OCI-M1 (cell line): ENCODE measurements around the gene SIRPB2.

Experiments used
- DNase-seq: peaks from one replicate; lab custom pipeline; 2025; lab: John Stamatoyannopoulos, UW

SIRPB2 gene

DNA sequence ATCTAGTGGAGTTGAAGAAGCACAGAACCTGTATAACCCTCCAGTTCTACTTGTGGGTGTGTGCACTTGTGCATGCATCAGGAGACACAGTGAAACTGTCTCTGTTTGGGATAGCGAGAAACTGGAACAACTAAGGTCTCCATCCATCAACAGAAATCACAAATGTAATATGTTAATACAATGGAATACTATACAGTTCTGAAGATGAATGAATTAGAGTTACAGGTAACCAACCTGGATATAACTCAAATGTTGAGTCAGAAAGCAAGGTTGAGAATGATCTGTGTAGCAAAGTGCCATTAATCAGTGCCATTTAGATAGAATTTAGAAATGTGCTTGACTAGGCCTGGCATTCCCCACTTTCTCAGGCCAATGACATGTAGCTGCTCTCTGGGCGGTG is 20.0 kb downstream of the SIRPB2 start:
- no peak for DNase-seq

DNA sequence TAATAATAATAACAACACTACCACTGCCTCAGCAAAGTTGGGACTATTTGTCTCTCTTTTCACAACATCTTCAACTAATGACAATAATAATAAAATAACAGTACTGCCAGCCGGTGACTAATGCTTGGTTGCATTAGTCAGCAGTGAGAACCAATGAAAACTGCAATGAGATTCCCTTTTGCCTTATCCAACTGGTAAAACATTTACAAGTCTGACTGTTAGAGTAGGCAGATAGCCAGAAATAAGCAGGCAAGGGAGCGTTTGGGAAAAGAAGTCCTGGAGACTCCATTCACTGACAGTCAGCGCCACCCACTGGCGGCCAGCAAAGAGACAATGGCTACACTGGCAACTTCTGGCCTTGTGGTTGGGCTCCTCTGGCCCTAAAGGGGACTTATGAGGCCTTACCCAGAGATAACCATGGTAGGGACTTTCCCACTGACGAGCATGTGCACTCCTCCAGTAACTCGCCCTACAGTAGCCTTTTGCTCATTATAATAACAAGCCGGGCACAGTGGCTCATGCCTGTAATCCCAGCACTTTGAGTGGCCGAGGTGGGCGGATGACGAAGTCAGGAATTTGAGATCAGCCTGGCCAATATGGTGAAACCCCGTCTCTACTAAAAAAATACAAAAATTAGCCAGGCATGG is 21.2 kb downstream of the SIRPB2 start:
- peak; percentile 95 for DNase-seq

DNA sequence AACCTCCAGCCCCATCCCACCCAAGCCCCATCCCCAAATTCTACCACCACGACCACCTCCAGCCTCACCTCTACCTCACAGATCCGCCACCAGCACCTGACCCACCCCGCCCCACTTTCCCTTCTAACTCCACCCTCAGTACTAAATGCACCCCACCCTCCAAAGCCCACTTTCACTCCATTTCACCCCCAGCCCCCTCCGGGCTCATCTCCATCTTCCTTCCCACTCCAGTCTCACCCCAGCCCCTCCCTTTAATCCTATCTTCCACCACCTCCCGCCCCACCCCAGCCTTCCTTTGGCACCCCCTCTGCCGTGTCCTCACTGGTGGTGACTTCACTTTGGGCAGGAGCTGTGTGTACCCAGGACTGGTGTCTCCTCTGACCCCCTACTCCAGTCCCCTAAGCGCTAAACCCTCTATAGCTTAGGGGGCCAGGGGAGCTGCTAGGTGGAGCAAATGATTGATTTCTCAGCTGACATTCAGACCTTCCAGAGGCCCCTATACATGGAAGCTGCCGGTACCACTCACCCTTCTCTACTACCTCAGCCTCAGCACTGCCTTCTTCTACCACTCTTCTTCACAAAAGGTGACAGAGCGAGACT is 21.8 kb downstream of the SIRPB2 start:
- no peak for DNase-seq

DNA sequence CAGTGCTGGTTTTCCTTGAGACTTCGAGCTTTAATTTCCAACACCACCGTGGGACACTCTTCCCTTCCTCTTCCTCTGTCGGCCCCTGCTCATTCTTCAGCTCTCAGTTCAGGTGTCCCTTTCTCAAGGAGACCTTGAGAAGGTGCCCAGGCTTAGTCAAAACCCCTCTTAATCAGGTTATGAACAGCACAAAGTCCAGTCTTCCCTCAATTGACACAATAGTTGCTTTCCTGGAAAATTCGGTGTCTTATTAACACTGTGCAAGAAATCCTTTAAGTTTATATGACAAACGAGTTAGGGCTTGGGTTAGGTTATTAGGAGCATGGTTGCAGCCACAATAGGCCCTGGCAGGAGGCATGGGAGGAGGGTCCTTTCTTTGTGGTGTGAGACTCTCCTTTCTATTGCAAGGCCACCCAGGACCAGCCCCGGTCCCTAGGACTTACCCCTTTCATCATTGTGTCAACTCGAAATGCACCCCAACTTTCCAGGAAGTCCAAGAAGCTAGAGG is 23.0 kb downstream of the SIRPB2 start:
- no peak for DNase-seq

DNA sequence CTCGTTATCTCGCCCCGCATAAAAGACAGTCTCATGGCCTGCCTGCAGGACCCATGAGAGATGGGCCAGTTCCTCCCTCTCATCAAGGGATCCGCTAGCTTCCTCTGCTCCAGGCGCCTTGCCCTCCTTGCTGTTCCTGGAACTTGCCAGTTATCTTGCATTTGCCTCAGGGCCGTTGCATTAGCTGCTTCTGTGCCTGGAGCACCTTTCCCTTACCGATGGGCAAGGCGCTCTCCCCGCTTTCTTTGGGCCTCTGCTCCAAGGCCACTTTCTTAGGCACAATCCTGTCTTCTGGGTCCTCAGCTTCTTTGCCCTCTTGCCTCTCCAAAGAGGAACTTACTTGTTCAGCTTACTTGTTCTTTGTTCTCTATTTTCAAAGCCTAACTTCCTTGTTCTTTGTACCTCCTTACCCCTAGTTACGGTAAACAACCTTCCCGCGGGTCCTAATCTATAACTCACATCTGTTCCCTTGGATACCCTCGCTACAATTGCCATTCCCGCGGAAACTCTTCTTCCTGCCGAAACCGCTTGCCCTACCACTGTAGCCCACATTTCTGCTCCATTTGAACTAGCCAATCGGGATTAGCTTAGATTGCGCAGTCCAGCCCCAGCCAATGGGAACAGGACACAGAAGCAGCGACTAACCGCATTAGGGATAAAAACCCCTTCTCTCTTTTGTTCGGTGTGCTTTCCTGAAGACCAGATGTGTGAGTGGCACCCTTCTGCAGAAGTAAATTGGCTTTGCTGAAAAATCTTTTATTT is 23.7 kb downstream of the SIRPB2 start:
- peak; percentile 95 for DNase-seq

DNA sequence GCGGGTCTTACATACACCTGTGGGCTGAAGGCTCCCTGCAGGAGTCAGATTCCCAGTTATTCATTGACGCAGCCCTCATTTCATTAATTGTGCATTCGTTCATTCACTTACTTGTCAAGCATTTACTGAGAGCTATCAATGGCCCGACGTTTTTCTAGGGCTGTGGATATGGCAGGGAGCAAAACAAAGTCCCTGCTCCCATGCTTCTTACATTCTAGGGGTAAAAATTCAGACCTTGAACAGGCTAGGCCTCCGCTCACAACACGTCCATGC is 24.2 kb downstream of the SIRPB2 start:
- no peak for DNase-seq

DNA sequence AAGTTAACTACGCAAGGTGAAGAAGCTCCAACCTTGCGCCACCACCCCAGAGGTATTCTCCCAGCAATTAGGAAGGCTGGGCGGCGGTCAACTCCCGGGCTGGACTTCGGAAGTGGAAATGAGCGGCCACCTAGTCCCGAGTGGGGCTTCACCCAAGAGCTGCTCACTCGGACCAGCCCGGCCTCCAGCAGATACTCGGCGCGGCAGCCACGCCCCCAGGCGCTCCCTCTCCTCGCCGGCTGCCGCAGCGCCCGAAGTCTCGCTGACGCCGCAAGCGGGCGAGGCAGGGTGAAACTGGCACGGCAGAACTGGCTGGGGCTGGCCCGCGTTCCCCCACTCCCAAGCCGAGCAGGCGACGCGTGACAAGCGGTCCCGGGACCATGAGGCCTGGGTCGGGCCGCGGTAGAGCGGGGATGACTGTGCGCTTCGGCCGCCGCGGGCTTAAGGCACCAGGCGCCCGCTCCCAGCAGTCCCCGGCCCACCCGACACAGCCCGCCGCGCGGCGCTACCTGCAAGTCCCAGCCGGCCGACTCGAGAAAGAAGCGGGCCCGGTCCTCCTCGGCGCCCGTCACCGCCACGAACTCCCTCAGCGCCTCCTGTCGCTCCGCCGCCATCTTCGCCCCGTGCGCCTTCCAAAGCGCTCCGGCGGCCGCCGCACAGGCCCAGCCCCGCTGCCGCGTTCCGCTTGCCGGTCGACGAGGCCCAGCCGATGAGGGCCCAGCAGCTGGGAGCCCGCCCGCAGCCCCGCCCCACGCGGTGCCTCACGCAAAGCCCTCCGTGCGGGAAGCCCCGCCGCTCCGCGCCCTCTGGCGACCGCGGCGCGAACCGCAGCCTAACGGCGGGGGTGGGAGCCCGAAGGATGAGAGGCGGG is 24.8 kb downstream of the SIRPB2 start, which contains the start of gene NSFL1C:
TSS of gene NSFL1C (minus strand) at position 639 of the 871 bp plus-strand sequence. CDS start at position 614, 25 bp downstream.
- peak; percentile 98 for DNase-seq

DNA sequence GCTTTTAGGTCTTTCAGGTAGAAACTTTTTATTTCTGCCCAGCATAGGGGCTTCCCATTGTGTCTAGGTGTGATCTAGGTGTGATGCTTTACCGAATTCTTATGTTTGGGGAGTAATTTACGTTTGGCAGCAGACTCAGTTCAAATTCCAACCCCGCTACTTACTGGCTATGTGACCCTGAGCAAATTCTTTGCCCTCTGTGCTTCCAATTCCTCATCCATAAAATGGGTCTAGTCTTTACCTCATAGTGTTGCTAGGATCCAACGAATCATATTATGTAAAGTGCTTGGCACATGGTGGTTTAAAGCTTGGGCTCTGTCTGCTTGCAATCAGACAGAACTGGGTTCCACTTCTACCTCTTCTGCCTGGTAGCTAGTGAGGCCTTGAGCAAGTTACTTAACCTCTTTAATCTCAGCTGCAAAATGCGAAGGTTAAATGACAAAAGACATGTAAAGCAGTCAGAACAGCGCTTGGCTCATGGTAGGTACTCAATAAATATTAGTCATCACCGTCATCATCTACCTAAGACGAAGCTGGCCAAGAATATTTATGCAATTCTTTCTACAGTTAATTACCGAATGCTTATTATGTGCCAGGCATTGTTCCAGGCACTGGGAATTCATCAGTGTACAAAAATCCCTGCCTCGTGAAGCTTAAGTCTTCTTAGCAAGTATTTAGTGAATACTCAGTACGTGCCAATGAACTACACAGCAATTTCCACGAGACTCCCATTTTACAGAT is 25.6 kb downstream of the SIRPB2 start:
- no peak for DNase-seq

DNA sequence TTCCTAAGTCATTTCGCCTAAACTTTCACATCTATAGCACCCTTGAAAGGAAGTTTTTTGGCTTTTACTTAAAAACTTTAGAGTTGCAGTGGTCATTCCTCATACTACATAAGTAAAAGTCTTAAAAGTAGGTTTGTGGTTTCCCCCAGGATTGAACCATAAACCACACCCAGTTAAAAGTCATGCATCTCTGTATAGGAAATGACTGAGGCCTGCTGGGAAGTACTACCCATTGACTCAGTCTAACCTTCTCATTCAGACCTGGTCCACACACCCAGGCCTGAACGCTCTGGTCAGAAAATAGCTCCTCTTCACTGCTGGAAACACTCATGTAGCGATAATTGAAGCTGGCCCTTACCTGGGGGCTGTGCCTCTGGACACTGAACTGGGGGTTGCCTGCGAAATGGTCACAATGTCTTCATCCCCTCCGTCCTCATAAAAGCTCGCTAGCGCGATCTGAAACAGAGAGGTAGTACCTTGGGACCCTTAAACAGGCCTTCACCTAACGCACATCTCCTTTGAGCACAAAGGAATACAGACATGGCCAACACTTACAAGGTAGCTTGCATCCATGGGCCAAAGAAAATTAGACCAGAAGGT is 27.1 kb downstream of the SIRPB2 start:
- no peak for DNase-seq

DNA sequence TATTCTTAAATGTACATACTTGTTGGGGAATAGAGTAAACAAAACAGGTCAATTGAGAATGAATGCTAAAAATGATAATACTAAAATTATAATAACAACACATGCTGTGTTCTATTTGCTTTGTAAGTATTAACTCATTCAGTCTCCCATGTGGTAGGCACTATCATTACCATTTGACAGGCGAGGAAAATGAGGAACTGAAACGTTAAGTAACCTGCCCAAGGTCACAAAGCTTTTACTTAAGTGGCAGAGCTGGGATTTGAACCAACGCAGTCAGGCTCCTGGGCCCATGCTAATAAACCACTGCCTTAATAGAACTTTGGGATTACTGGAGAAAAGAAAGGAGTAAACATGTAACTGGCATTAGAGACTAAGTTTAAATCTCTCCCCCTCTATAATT is 28.4 kb downstream of the SIRPB2 start:
- no peak for DNase-seq

DNA sequence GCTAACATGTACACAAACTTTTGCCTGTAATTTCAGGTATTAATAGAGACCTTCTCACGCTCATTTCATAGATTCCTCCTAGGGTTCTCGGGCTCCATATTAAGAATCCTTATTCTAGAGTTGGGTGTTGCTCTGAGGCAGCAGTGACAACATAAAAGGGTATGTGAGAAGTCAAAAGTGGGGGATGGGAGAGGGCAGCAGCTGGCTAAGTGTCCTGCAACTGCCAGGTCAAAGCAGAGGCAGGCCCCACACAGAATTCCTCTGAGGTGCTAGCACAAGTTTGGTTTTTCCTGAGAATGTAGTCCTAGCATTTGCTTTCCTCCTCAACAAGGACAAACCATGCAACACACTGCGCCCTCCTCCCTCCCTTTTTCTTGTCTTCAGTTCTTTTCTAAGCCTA is 29.2 kb downstream of the SIRPB2 start:
- no peak for DNase-seq

DNA sequence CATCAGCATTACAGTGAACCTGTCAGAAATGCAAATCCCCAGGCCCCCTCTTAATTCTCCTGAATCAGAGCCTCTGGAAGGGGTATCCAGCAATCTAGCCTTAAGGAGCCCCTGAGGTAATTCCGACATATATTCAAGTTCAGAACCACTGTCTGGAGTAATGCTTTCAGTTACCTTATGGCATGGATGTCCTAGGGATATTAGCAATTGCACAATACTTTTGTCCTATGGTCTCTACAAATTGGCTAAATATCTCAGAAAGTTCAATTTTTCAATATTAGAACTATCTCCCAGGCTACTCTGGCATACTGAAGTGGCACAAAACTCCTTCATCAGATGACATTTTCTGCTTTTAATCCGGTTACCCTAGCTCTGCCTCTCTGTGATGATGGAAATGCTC is 30.9 kb downstream of the SIRPB2 start:
- no peak for DNase-seq

DNA sequence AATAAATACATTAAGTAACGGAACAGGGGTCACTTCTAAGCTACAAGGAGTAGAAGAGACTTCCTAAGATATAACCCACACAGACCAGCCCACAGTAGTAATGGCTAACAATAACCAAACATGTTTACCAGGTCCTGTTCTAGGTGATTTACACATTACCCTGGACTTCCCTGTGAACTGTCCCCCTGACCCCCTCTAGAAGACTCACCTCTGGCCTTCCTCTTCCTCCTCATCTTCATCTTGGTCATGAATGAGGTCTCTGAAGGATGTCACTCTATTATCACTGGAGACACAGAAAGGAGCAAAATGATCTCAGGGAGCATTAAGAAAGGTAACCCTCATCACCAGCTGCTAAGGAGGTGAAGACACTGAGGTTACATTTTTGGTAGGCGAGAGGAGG is 33.2 kb downstream of the SIRPB2 start:
- DNase-seq = no peak

DNA sequence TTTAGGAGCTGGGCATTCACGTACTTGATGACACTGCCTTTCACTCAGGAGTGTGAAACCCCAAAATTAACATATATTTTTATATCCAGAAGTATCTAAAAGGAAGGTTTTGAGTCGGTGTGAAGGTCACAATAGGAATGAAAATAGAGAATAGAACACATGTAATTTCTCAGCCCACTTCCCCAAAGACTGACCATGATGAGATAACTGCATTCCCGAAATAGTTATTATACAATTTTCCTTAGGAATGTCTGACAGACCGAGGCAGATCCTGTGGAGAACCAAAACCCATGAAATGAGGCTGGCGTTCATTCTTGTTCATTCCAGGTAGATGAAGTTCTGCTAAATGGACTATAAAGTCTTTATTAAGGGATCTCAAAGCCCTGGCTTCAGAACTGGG is 34.9 kb downstream of the SIRPB2 start:
- DNase-seq = no peak

DNA sequence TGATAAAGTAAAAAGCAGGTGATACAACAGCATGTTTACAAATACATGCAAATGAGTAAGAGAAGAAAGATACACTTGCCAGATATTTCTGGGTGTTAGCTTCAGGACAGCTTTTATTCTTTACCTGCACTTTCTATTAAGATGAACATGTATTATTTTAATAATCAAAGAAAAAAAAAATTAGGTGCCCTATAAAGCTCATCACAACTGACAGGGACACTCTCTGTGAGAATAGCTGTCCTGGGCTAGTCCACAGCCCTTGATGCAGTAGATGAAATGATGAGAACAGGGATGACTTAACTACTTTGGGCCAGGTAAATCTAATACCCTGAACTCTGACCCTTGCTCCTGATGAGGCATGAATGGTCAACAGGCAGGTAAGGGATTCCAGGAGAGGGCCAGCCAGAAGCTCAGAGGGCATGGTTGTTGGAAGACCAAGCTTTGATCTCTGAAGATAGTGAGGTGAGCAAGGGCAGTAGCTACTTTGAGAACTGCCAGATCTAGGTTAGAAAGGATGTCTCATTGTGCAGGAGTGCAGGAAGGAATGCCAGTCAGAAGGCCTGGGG is 40.2 kb downstream of the SIRPB2 start:
- peak; percentile 47 for DNase-seq

DNA sequence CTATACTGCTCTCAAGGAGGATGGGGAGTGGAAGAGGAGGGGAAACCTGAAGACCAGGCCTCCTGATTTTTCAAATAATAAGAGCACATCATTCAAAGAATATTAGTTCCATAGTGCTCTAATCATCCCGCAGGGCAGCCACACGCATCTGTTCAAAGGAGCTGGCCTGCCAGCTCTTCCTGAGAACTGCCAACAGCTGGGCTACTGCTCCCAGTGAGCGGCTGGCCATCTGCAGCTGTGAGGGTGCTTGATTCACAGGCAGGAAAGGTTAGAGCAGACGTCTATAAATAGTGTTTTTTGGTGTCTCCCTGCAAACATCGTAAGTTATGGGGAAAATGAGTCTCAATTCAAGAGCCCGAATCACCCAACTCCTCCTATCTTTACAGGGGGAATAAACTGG is 41.9 kb downstream of the SIRPB2 start:
- DNase-seq = no peak

DNA sequence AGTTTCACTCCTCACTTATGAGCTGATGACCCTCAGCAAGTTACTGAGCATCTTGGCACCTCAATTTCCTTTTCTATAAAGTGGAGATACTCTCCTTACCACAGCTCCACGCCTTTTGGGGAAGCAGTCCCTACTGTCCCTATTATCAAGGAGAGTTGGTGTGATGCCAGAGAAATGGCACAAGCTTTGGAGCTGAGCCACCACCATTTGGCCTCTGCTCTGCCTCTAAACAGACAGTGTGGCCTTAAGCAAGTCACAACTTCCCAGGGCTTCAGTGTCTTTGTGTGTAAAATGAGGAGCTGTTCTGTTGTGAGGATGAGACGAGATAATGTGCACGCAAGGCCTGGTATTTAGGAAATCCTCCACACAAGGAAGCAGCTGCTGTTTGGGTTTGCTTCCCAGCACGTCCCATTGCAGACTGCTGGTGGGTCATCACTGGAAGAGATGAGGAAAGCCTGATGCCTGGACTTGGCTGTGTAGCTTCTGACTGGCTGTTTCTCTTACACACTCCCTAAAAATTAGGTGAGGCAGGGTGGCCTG is 43.1 kb downstream of the SIRPB2 start:
- no peak for DNase-seq

DNA sequence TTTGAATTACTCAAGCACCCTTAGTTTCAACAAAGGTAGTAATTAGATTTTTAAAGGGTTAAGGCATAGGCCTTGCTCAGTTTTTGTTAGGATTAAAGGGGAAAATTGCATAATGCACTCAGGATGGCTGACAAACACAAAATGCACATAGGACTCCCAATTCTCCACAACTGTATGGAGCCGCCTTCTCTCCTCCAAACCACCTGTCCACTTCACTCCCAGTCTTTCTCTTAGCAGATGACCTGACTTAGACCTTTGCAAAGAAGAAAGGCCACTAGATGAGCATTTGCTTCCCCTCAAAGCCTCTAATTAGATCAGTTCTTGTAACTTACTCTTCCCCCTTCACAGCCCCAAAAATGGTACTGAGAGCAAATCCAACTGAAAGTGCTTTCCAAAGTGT is 44.7 kb downstream of the SIRPB2 start:
- no peak for DNase-seq

DNA sequence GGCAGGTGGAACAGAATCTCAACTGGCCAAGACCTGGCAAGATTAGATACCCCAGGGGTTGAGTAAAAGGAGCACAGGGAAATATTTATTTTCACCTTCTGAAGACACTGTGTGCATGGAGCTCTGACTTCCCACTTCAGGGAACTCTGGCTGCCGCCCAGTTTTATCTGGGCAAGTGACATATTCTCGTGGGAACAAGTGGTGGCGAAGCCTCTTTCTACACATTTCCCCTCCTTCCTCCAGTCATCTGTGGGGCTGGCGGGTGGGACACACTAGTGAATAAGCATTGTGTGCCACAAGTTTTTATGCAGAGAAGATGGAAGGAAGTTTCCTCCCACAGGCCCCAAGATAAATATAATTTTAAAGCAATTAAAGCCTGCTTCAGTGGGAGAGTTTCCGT is 48.1 kb downstream of the SIRPB2 start:
- DNase-seq = no peak

DNA sequence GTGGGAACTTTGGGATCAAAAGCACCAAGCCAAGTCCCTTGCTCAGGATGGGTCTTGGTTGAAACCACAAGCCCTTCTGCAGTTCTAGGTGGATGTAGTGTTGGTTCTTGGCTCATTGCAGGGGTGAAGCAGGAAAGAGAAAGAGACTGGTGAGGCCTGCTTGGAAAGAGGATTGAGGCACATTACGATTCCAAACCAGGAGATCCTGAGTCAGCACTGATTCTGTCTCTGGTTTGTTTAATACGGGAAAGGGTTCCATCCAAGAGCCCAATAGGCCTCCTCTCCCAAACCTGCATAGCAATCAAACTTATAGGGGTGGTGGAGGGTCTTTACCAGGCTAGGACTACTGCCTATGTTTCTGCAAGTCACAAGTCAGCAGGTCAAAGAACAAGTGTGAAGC is 48.9 kb downstream of the SIRPB2 start:
- no peak for DNase-seq

DNA sequence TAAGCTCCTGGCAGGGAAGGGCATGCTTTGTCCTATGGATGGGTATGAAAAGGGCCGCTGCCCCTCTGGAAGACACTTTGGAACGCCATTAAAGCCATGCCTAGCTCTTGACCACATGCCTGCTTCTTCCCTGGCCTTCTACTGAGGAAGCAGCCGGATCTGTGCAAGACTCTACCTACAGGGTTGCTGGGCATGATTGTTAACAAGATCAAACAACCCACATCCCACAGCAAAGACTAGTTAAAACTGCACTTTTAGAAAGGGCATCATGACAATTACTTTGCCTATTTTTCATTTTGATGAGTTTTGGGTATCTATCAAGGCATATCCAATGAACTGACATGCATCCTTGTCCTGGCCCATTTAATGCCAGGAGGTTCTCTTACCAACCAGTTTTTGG is 50.1 kb downstream of the SIRPB2 start:
- DNase-seq = no peak
